Measurements from ENCODE around the gene PHAF1. TPM values are rescaled to one million over a fixed set of nuclear protein-coding genes. Genes with fewer than 3 reads are reported as not detected.

PHAF1 gene
- total and polyA plus RNA-seq, 12 donors, result 7.1 to 12.7 (median 11.5) TPM

GRCh38 chr16:67075331-67075730 lies 34.4 kb upstream of the PHAF1 start:
- ATAC-seq (no peak), DNase-seq (no peak)
- Histone ChIP-seq H3K4me1 (no peaks in the 10 kb centered on the region), H3K27me3 (no peaks in the 10 kb centered on the region), H3K9me3 (no peaks in the 10 kb centered on the region), H3K4me3 (no peak overlapping the region), H3K27ac (no peak overlapping the region), H3K36me3 (peaks cover 0 to 84% (median 22%) of the 10 kb centered on the region in 9 donors)
- 98% methylated on average over 2 of the region's 2 CpGs for WGBS, 2 donors
- TF ChIP-seq CTCF (IDR thresholded peaks at IDR 0.05), result no peak
- intact Hi-C loops (cut with DNase I), result loop anchor here in 1 of 10 donors (5.0 kb wide), 1 partner anchor 33 kb away; no protein-coding TSS in a partner anchor

GRCh38 chr16:67077871-67078270 lies 31.9 kb upstream of the PHAF1 start:
- Histone ChIP-seq H3K27me3 (no peaks in the 10 kb centered on the region), H3K27ac (no peak overlapping the region), H3K4me3 (no peak overlapping the region), H3K4me1 (no peaks in the 10 kb centered on the region), H3K36me3 (peaks cover 0 to 69% (median 11%) of the 10 kb centered on the region in 9 donors), H3K9me3 (no peaks in the 10 kb centered on the region)
- ATAC-seq, result no peak
- intact Hi-C loops (cut with DNase I), result loop anchor here in 1 of 10 donors (5.0 kb wide), 1 partner anchor 36 kb away; no protein-coding TSS in a partner anchor
- 83 to 85% methylated on average over 4 of the region's 4 CpGs for WGBS, 2 donors
- DNase-seq, result no peak
- TF ChIP-seq CTCF (IDR thresholded peaks at IDR 0.05), result no peak

- intact Hi-C loops (cut with DNase I), result loop anchor here in 1 of 10 donors (10.0 kb wide), 1 partner anchor 47 kb away; no protein-coding TSS in a partner anchor
- DNase-seq, result no peak
- Histone ChIP-seq H3K4me3 (no peak overlapping the region), H3K9me3 (no peaks in the 10 kb centered on the region), H3K4me1 (peaks cover 0 to 7% (median 0%) of the 10 kb centered on the region in 9 donors), H3K36me3 (peaks cover 0 to 70% (median 9%) of the 10 kb centered on the region in 9 donors), H3K27me3 (no peaks in the 10 kb centered on the region), H3K27ac (no peak overlapping the region)
- TF ChIP-seq CTCF (IDR thresholded peaks at IDR 0.05), result no peak
- ATAC-seq, result no peak
- 95 to 97% methylated on average over 6 of the region's 6 CpGs for WGBS, 2 donors
Observed at GRCh38 chr16:67082100-67082499, 27.6 kb upstream of the PHAF1 start.

- no peak for ATAC-seq
- H3K27ac ChIP-seq, result no peak overlapping the region
- no peak for TF ChIP-seq CTCF (IDR thresholded peaks at IDR 0.05)
- DNase-seq, result no peak
- H3K36me3 ChIP-seq, result peaks cover 0 to 69% (median 7%) of the 10 kb centered on the region in 9 donors
- peaks cover 0 to 7% (median 0%) of the 10 kb centered on the region in 9 donors for H3K4me1 ChIP-seq
- intact Hi-C loops (cut with DNase I), result loop anchor here in 1 of 10 donors (10.0 kb wide), 1 partner anchor 48 kb away; no protein-coding TSS in a partner anchor
- no peaks in the 10 kb centered on the region for H3K9me3 ChIP-seq
- no peaks in the 10 kb centered on the region for H3K27me3 ChIP-seq
- H3K4me3 ChIP-seq, result no peak overlapping the region
- WGBS, 2 donors, result 95 to 97% methylated on average over 1 of the region's 1 CpG
Observed at GRCh38 chr16:67082891-67083290, 26.9 kb upstream of the PHAF1 start.
